ENCODE measurements around the gene MCM8.

The MCM8 gene

GRCh38 chr20:6045566-6045965, 95.1 kb downstream of the MCM8 start:
- TF ChIP-seq, protein P1, sequence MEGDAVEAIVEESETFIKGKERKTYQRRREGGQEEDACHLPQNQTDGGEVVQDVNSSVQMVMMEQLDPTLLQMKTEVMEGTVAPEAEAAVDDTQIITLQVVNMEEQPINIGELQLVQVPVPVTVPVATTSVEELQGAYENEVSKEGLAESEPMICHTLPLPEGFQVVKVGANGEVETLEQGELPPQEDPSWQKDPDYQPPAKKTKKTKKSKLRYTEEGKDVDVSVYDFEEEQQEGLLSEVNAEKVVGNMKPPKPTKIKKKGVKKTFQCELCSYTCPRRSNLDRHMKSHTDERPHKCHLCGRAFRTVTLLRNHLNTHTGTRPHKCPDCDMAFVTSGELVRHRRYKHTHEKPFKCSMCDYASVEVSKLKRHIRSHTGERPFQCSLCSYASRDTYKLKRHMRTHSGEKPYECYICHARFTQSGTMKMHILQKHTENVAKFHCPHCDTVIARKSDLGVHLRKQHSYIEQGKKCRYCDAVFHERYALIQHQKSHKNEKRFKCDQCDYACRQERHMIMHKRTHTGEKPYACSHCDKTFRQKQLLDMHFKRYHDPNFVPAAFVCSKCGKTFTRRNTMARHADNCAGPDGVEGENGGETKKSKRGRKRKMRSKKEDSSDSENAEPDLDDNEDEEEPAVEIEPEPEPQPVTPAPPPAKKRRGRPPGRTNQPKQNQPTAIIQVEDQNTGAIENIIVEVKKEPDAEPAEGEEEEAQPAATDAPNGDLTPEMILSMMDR (IDR thresholded peaks at IDR 0.05; ENCODE audit: low read depth, low read length) = no peak
- no peak for DNase-seq

DNA sequence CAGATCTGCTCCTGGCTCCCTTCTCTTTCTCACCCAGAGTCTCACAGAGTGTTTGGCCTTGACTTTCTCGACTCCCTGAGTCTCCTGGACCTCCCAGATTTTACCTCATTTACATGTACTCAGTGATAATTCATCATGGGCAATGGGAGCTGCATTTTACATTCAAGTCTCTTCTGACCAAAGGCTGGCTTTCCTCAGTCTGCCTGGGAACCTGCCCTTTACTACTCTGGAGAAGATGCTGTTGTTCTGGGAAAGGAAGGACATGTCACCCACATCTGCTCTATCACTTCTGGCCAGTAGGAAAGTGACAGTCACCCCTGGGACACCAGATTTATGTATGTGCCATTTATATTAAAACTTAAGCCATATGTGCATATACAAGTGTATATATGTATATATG, 96.0 kb downstream of the MCM8 start:
- DNase-seq = no peak
- no peaks in the 10 kb centered on the region for H3K27me3 ChIP-seq (ENCODE audit: insufficient read depth, low read depth, severe bottlenecking)
- no peak overlapping the region for H3K4me3 ChIP-seq (ENCODE audit: low read depth, low read length)

More at GRCh38 chr20:6045566-6045965, 95.1 kb downstream of the MCM8 start:
- peaks cover 13% of the 10 kb centered on the region for H3K36me3 ChIP-seq
- H3K27me3 ChIP-seq (ENCODE audit: insufficient read depth, low read depth, severe bottlenecking) = no peaks in the 10 kb centered on the region
- H3K9me3 ChIP-seq (ENCODE audit: severe bottlenecking) = no peaks in the 10 kb centered on the region
- H3K27ac ChIP-seq = no peak overlapping the region
- no peak overlapping the region for H3K4me3 ChIP-seq (ENCODE audit: low read depth, low read length)

GRCh38 chr20:6048391-6048790, 97.9 kb downstream of the MCM8 start:
- no peaks in the 10 kb centered on the region for H3K27me3 ChIP-seq (ENCODE audit: insufficient read depth, low read depth, severe bottlenecking)
- no peak for DNase-seq
- TF ChIP-seq, protein P1 (IDR thresholded peaks at IDR 0.05; ENCODE audit: low read depth, low read length) = no peak
- H3K36me3 ChIP-seq = no peaks in the 10 kb centered on the region
- no peak overlapping the region for H3K27ac ChIP-seq
- H3K4me3 ChIP-seq (ENCODE audit: low read depth, low read length) = no peak overlapping the region
- H3K9me3 ChIP-seq (ENCODE audit: severe bottlenecking) = no peaks in the 10 kb centered on the region

More for the DNA sequence above, 96.0 kb downstream of the MCM8 start:
- Histone ChIP-seq H3K27ac (no peak overlapping the region), H3K36me3 (peaks cover 4% of the 10 kb centered on the region; the same call in 1 of the 2 replicates), H3K9me3 (ENCODE audit: severe bottlenecking) (no peaks in the 10 kb centered on the region)
- TF ChIP-seq, protein P1 (IDR thresholded peaks at IDR 0.05; ENCODE audit: low read depth, low read length) = no peak

All from WERI-Rb-1 (cell line).